HPDE6-E6E7 (cell line): Measurements from ENCODE around the gene S100A16.
"Not testable (repeated sequence)": the region's sequence is repeated elsewhere in the genome, so short reads cannot be mapped to it uniquely, and the experiment has no call there.

Experiments
- DNase-seq: peaks from one replicate; pipeline ENCODE4 v3.0.0; 2011; ENCODE audit warnings: missing footprints; ENCODE audit errors: extremely low spot score

Gene S100A16

DNA sequence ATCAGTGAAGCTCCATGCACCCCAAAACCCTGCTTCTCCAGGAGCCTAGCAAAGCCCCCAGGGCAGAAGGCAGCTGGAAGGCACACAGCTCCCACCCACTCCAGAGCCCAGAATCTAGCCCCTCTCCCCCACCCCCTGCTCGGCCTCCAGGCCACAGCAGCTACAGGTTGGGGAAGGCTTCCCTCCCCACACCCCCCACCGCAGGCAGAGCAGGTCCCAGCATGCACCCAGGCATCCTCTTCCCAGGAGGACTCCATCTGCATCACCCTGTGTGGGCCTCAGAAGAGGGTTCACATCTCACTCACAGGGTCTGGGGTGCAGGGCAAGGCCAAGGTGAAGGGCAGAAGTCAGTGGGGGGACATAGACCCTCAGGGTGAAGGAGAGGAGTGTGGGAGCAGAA lies 2.5 kb upstream of the S100A16 start:
- no peak for DNase-seq

DNA sequence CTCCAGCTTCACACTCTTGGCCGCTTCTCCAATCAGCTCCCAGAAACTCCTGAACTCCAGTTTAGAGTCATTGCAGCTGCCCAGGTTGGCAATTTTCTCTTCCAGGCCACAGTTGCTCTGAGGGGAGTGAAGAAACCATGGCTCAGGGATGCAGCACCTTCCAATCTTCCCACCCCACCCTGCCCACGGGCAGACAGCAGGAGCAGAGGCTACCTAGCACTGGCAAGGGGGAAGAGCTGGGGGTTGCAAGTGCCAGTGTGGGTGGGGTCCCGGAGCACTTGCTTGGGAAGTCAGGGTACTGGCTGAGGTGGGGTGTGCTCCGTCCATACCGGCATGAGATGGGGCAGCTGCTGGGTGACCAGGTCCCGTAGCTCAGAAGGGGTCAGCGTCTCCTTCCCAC lies 2.0 kb upstream of the S100A16 start:
- DNase-seq, result no peak

DNA sequence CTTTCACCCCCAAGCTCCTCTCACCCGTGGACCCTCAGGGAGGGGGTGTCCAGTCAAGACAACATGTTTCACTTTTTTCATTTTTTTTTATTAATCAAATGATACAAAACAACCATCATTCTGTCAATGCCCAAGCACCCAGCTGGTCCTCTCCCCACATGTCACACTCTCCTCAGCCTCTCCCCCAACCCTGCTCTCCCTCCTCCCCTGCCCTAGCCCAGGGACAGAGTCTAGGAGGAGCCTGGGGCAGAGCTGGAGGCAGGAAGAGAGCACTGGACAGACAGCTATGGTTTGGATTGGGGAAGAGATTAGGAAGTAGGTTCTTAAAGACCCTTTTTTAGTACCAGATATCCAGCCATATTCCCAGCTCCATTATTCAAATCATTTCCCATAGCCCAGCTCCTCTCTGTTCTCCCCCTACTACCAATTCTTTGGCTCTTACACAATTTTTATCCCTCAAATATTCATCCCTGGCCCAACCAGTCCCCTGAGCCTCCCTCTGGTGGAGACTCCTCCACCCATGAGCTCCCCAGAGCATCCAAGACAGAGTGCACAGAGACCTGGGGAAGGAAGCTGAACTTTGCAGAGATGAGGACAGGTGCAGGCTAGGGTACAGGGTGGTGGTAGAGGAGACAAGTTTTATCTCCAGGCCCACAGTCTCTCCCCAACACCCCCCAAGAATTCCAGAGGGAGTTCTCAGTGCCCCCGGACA lies 1.4 kb upstream of the S100A16 start:
- no peak for DNase-seq

DNA sequence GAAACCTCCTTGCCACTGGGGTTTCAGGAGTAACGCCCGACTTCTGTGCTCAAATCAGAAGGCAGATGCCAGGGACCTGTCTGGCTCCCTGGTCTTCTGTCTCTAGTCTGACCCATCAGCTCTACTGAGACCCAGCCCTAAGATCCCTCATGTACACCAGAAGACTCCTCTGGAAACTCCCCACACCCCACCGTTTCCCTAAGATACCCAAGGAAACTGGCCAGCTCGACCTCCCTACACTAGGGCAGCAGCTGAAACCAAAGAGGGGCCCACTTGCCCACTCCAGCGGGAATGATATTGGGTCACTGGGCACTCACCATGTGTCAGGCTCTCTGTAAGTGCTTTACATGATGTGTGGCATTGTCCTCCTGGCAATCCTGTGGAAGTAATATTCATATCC lies 469 bp upstream of the S100A16 start:
- DNase-seq, result no peak

DNA sequence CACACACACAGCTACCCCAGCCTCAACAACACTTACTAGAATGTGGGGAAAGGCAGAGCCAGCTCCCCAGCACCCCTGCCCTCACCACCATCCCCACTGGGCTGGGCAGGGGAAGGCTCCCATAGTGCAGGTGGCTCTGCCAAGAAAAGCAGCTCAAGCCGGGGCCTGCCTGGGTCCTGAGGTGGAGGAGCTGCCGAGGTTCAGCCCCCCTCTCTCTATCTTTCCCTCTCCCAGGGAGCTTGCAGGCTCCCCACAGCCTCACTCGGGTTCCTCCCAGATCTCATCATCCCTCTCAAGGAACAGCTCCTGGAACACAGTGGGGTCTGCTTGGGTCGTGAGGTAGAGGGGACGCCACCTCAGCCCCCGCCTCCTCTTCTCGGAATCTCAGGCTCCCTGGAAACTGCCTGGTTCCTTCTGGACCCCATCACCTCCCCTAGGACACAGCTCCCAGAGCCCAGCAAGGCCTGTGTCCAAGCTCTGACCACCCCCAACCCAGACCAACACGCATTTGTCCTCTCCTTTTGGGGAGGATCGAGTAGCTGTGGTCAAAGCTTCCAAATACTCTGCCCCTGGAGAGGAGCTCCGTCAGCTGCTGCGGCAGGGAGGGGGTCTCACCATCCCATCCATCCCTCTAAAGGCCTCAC lies 704 bp downstream of the S100A16 start:
- DNase-seq, result no peak

DNA sequence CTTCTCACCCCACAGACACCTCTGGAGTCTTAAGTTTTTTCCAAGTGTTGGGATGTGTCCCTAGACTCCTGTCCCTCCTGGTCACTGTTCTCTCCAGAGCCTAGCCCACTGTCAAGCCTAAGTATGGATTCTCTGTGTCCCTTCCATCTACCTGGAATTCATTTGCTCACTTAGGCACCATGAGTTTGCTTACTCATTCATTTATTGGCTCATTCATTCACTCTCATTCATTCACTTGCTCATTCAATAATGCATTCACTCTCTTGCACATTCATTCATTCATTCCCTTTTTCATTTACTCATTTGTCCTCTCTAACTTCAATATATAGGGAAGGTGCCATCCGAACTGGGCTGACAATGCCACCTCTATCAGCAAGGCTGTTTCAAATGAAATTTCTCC lies 1.6 kb downstream of the S100A16 start:
- no peak for DNase-seq

DNA sequence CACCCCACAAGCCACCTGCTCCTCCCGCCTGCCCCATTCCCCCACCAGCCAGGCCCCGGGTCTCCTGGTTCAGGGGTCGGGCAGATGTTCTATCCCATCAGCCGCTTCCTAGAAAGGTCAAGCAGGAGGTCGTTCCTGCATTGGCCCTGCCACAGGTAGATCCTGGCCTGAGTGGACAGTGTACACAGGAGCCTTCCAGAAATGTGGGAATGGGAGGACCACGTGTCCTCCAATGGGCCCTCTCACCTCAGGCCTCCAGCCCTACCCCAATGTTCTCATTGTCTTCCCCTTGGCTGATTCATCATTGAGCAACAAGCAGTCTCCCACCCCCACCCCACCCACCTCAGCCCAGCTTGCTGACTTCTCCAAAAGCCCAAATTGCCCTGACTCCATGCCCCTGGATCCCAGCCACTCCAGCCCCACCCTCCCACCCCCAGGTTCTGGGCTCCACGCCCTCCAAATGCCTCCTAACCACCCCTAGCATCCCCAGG lies 2.1 kb downstream of the S100A16 start:
- no peak for DNase-seq

DNA sequence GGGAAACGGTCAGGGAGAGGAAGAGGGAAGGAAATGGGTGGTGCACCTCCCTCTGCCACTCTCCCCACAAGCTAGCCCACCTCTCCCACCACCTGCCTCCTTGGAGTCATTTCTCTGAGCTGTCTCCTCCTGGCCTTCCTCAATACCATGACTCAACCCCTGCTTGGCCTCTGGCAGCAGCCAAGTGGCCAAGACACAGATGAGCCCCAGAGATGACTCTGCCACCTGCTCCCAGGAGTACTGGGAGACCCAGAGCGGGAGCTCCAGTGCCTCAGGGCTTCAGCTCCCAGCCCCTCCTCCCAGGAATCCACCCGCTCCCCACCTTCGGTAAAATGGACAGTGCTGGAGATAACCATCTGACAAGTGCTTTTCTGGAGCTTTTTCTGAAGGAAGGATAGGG lies 2.6 kb downstream of the S100A16 start:
- DNase-seq, result no peak

DNA sequence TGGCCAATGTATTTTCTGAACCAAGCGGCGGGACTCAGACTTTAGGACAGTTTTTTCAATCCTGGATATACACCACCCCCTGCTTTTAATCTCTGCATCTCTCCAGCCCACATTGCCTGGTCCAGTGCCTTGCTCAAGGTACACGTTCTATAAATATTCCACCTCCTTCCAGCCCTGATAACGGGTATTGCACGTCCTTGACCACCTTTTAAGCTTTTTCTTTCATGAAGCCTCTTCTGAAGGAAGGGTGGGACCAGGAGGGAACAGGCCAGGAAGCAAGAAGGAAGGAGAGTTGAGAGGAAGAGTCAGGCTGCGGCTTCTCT lies 3.4 kb downstream of the S100A16 start:
- no peak for DNase-seq

DNA sequence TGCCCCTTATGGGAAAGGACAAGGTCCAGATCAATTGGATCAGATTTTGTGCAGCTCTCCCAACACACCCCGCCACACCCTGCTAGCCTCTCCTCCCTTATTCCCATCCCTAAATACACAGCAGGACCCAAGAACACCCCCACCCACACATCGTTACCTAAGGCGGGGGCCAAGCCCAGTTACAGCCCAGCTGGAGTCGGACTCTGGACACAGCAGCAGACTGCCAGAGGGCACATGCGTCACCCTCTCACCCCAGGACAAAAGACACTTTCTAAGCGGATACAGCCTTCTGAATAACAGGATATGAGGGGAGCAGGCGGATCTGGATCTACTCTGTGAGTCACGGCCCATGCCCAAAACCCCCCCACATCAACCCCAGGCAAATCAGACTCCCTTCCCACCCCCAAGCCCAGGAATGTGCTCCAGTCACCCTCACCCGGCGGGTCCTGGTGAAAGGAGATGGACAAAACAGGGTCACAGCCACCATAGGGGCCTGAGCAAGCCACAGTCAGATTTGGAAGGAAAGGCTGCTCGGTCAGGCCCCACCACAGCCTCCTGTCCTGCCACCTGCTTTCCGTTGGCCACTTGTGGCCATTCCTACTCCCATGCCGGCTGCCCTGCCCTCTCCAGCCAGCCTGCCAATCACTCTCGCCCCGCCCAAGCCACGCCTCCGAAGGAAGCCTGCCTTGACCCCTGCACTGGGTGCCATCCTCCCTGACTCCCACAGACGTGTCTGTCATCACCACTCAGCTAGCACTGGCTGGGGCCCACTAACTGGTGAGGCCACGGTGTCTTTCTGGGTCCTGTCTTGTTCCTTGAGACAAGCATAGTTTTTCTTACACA lies 4.0 kb downstream of the S100A16 start:
- peak; percentile 92 for DNase-seq

DNA sequence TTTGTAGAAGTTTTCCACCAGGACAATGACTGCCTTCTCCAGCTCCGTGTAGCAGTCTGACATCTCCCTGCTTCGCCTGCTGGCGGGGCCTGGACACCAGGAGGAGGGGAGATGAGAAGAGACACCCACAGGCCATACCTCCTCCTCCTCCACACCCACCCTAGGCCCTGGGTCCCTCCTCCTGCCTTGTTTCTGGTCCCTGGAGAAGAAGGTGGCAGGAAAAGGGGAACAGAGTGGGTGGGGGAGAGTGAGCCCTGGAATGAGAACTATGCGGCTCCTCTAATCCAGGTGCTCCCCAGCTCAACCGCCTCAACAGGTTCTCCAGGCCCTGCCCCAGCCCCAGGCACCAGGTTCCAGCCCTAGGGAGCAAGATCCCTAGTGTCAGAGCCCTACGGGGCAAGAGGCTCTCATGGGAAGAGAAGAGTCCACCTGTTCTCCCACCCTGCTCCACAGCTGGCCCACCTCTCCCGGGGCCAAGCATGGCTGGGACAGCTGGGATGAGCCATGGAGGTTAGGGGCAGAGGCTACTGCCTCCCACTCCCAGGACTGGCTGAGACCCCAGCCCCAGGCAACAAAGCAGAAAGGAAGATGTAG lies 4.8 kb downstream of the S100A16 start:
- DNase-seq, result no peak

DNA sequence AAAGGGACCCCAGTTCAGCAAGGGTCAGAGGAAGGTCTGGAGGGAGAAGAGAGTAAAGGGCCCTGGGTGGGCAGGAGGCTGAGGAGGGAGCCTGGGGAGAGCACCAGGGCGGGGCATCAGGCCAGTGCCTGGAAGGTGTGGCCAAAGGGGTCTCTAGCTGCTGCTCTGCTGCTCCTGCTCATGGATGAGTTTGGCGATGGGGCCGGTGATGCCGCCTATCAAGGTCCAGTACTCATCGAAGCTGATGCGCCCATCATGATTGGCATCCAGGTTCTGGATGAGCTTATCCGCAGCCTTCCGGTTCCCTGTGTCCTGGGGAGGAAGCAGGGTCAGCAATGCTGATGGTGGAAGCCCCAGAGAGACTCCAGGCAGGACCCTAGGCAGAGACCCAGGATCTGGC lies 5.6 kb downstream of the S100A16 start:
- no peak for DNase-seq

DNA sequence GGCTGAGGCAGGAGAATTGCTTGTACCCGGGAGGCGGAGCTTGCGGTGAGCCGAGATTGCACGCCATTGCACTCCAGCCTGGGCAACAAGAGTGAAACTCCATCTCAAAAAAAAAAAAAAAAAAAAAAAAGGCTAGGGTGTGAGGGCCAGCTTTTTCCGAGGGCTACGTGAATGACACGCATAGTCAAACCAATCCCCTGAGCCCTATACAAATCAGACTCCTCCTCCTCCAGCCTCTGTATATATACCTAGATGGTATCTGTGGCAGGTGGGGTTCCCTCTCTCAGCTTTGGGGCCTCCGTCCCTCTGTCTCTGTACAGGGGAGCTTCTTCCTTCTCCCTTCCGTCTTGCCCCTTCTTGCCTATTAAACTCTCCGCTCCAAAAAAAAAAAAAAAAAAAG lies 6.7 kb downstream of the S100A16 start:
- DNase-seq, result no peak

DNA sequence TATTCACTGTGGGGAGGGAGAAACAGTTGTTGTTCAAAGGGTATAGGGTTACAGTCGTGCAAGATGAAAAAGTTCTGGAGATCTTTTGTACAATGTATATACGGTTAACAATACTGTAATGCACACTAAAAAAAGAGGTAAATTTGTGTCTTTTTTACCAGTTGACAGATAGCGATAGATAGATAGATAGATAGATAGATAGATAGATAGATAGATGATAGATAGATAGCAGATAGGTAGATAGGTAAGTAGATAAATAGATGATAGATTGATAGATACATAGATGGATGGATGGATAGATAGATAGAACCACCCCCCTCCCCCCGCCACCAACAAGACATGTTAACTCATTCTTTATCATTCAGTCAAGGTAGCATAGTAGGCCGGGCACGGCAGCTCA lies 10.2 kb downstream of the S100A16 start:
- no peak for DNase-seq

DNA sequence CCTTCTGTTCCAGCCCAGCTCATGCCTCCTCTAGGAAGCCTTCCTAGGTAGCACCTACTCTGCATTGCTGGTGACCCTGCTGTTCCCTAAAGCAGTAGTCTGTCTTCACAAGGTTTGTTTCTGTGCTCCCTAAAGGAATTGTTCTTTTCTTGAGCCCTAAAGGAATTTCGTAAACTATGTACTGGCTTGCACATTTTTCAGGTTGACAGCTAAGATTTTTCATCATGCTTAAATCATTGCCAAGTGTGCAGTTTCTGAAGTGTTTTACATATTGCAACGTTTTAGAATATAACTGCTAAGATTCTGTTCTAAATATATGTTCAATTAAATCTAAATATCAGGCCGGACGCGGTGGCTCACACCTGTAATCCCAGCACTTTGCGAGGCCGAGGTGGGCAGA lies 13.1 kb downstream of the S100A16 start:
- no peak for DNase-seq

DNA sequence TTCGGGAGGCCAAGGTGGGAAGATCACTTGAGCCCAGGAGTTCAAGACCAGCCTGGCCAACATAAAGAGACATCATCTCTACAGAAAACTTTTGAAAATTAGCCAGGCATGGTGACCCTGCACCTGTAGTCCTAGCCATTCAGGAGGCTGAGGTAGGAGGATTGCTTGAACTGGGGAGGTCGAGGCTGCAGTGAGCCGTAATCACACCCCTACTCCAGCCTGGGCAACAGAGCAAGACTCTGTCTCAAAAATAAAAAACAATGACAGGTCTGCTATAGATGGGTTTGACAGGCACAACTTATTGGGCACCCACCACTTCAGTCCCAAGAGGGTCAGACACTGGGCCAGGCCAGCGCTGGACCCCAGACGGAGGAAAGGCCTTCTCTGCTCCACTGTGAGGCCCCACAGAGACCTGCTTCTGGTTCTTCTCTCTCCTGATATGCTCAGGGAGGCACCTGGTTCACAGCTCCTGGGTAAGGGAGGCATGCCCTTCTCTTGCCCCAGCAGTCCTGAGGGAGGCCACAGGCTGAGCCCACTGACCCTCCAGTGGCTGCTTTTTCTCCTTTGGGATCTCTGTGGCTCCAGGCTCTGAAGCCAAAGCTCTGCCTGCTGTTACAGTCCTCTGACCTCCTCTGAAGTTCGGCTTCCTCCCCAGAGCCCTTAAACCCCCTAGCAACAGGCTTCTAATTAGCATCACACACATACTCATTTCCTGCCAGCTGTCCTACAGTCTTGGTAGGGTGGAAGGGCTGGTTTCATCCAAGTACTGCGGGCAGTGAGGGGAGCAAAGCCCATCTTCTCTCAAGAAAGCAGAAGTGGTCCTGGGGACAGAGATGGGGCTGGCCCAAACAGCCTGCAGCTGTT lies 14.4 kb downstream of the S100A16 start:
- no peak for DNase-seq

DNA sequence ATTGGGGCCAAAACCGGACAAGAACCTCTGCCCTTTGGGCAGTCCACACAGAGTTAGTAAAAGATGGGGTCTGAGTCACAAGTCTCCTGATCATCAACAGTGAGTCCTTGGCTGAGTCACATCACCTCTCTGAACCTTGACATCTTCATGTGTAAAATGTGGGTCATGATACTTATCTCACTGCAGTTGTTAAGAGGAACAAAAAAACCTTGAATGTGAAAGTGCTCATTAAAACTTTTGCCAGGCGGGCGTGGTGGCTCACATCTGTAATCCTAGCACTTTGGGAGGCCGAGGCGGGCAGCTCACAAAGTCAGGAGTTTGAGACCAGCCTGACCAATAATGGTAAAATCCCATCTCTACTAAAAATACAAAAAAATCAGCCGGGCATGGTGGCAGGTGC lies 15.7 kb downstream of the S100A16 start:
- no peak for DNase-seq

DNA sequence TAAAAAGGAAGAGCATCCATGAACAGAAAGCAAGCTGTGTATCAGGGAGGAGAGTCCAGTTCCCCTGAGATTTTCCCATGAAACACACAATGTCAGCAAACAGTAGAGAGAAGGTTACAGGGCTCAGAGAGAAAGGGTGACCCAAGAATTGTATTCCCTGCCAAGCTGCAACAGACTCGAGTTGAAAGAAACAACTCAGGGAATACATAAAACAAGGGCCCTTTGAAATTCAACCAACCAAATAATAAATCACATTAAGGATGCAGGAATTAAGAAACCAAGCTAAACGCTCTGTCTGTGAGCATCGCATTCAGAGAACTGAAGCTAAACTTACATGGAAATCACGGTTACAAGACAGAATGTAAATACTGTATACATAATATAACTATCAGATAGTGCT lies 20.2 kb downstream of the S100A16 start:
- no peak for DNase-seq

DNA sequence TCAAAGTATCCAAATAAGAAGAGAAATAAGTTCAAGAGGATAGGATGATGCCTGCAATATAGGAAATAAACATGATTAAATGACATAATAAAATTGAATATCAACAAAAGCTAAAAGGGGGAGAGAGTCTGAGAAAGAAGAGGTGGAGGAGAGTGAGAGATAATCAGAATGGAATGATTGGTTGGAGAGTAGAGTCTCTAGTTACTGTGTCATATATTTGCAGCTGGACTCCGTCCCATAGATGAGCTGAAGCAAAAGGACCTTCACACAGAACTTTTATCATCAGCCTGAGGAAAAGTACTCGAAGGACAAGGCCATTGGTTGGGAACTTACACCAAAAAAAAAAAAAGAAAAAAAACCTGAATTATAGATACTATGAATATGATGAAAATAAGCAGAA lies 24.5 kb downstream of the S100A16 start:
- no peak for DNase-seq

DNA sequence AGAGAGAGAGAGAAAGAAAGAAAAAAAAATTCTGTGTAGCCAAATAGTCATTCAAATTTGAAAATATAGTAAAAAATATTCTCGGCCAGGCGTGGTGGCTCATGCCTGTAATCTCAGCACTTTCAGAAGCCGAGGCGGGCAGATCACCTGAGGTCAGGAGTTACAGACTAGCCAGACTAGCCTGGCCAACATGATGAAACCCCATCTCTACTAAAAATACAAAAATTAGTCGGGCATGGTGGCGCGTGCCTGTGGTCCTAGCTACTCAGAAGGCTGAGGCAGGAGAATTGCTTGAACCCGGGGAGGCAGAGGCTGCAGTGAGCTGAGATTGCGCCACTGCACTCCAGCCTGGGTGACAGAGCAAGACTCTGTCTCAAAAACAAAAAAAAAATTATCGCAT lies 24.9 kb downstream of the S100A16 start:
- not testable (repeated sequence) for DNase-seq

DNA sequence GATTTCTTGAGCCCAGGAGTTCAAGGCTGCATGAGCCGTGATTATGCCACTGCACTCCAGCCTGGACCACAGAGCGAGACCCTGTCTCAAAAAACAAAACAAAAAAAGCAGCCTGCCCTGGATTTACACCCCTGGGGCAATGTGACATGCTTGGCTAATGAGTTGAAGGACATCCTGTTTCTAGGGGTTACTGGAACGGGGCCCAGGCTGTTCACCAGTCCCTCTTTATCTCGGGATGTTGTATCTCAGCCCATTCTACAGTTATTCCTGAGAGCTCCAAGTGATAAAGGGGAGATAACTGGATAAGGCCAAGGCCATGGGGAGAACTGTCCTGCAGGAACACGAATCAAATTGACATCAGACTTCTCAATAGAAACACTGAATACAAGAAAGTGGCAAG lies 25.6 kb downstream of the S100A16 start:
- no peak for DNase-seq

DNA sequence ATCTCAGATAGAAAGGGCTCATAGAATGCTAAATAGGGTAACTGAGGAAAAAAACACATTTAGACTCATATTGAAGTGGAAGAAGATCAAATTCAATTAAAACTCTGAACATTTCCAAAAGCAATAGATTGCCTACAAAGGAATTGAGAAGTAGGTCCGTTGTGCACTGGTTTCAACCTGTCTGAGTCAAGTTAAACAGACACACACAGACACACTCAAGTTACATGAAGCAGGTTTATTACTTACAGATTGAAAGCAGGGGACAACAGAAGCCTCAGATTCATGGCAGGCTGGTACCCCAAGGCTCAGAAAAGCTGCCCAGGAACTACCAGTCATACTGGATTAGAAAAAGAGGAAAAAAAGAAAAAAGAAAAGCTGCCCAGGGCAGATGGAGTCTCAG lies 26.6 kb downstream of the S100A16 start:
- DNase-seq, result no peak
